Muscle layer of duodenum (tissue), 2 donors: Measurements from ENCODE around the gene GLIPR1.
A peak's percentile ranks its signal among the peaks of the same experiment; 100 is the strongest.
"Not testable (repeated sequence)": the region's sequence is repeated elsewhere in the genome, so short reads cannot be mapped to it uniquely, and the experiment has no call there.

ENCODE experiments used
- H3K27ac ChIP-seq: one replicate; pipeline ENCODE4 v1.7.0; 2013; ENCODE audit warnings: mild to moderate bottlenecking, low read length
- H3K27me3 ChIP-seq: one replicate; pipeline ENCODE4 v1.7.0; 2013; ENCODE audit warnings: low read depth, mild to moderate bottlenecking, control low read depth, low read length
- H3K36me3 ChIP-seq, 2 donors: one replicate each; pipeline ENCODE4 v1.7.0; 2013; ENCODE audit warnings: low read length in 2 of 2, control low read depth in 1 of 2, mild to moderate bottlenecking in 1 of 2; ENCODE audit not compliant: insufficient read depth in 2 of 2, control insufficient read depth in 1 of 2
- H3K4me1 ChIP-seq, 2 donors: one replicate each; pipeline ENCODE4 v1.7.0; 2013; ENCODE audit warnings: low read length in 2 of 2, mild to moderate bottlenecking in 2 of 2, control low read depth in 1 of 2, moderate library complexity in 1 of 2; ENCODE audit not compliant: insufficient read depth in 2 of 2, control insufficient read depth in 1 of 2
- H3K4me3 ChIP-seq, 2 donors: one replicate each; pipeline ENCODE4 v1.7.0; 2013; ENCODE audit warnings: low read length in 2 of 2, low read depth in 1 of 2, mild to moderate bottlenecking in 1 of 2
- H3K9me3 ChIP-seq, 2 donors: one replicate each; pipeline ENCODE4 v1.7.0; 2013; ENCODE audit warnings: low read length in 2 of 2, control low read depth in 1 of 2, mild to moderate bottlenecking in 1 of 2; ENCODE audit not compliant: control insufficient read depth in 1 of 2
- donor health status: healthy.

Gene GLIPR1

GRCh38 chr12:75477137-75477536 lies 3.4 kb upstream of the GLIPR1 start:
- no peak overlapping the region for H3K4me3 ChIP-seq
- H3K4me1 ChIP-seq = peaks cover 0 to 3% of the 10 kb centered on the region in 2 donors
- no peak overlapping the region for H3K27ac ChIP-seq
- H3K27me3 ChIP-seq = no peaks in the 10 kb centered on the region
- H3K9me3 ChIP-seq = no peaks in the 10 kb centered on the region
- peaks cover 0 to 4% of the 10 kb centered on the region in 2 donors for H3K36me3 ChIP-seq

GRCh38 chr12:75478116-75478794 lies 2.3 kb upstream of the GLIPR1 start:
- Histone ChIP-seq H3K36me3 (peaks cover 0 to 4% of the 10 kb centered on the region in 2 donors), H3K4me3 (no peak overlapping the region), H3K27me3 (no peaks in the 10 kb centered on the region), H3K9me3 (no peaks in the 10 kb centered on the region), H3K27ac (no peak overlapping the region), H3K4me1 (peaks cover 2 to 6% of the 10 kb centered on the region in 2 donors)

- no peaks in the 10 kb centered on the region for H3K27me3 ChIP-seq
- H3K9me3 ChIP-seq = no peaks in the 10 kb centered on the region
- H3K27ac ChIP-seq = peak overlapping the region; percentile 84
- H3K4me1 ChIP-seq = peaks cover 5 to 16% of the 10 kb centered on the region in 2 donors
- H3K4me3 ChIP-seq = peak overlapping the region; percentile 71 to 76
- H3K36me3 ChIP-seq = peaks cover 0 to 4% of the 10 kb centered on the region in 2 donors
Measured at GRCh38 chr12:75479963-75480461, 543 bp upstream of the GLIPR1 start.

GRCh38 chr12:75481013-75481705 lies 604 bp downstream of the GLIPR1 start:
- H3K36me3 ChIP-seq = peaks cover 0 to 4% of the 10 kb centered on the region in 2 donors
- H3K4me3 ChIP-seq = peak overlapping the region; percentile 71 to 76
- no peaks in the 10 kb centered on the region for H3K27me3 ChIP-seq
- H3K4me1 ChIP-seq = peaks cover 5 to 16% of the 10 kb centered on the region in 2 donors
- peak overlapping the region; percentile 84 for H3K27ac ChIP-seq
- H3K9me3 ChIP-seq = no peaks in the 10 kb centered on the region

GRCh38 chr12:75481774-75482173 lies 1.2 kb downstream of the GLIPR1 start:
- Histone ChIP-seq H3K9me3 (no peaks in the 10 kb centered on the region), H3K4me1 (peaks cover 5 to 16% of the 10 kb centered on the region in 2 donors), H3K4me3 (peak overlapping the region; percentile 71 to 76), H3K27me3 (no peaks in the 10 kb centered on the region), H3K27ac (peak overlapping the region; percentile 84), H3K36me3 (peaks cover 0 to 4% of the 10 kb centered on the region in 2 donors)

- peaks cover 5 to 16% of the 10 kb centered on the region in 2 donors for H3K4me1 ChIP-seq
- H3K9me3 ChIP-seq = no peaks in the 10 kb centered on the region
- H3K4me3 ChIP-seq = peak overlapping the region; percentile 71 to 76
- H3K27me3 ChIP-seq = no peaks in the 10 kb centered on the region
- H3K27ac ChIP-seq = peak overlapping the region; percentile 84
- peaks cover 0 to 4% of the 10 kb centered on the region in 2 donors for H3K36me3 ChIP-seq
Measured at GRCh38 chr12:75482646-75483045, 2.1 kb downstream of the GLIPR1 start.

GRCh38 chr12:75483431-75483830 lies 2.9 kb downstream of the GLIPR1 start:
- Histone ChIP-seq H3K36me3 (peaks cover 0 to 4% of the 10 kb centered on the region in 2 donors), H3K27me3 (no peaks in the 10 kb centered on the region), H3K4me3 (peak overlapping the region; percentile 71 to 76), H3K4me1 (peaks cover 5 to 16% of the 10 kb centered on the region in 2 donors), H3K27ac (peak overlapping the region; percentile 84), H3K9me3 (no peaks in the 10 kb centered on the region)

GRCh38 chr12:75484450-75484849 lies 3.9 kb downstream of the GLIPR1 start:
- peaks cover 5 to 21% of the 10 kb centered on the region in 2 donors for H3K4me1 ChIP-seq
- H3K4me3 ChIP-seq, H3K27ac ChIP-seq, H3K9me3 ChIP-seq, H3K36me3 ChIP-seq, H3K27me3 ChIP-seq: not testable (repeated sequence)

GRCh38 chr12:75487308-75487707 lies 6.8 kb downstream of the GLIPR1 start:
- Histone ChIP-seq H3K27me3 (no peaks in the 10 kb centered on the region), H3K4me3 (no peak overlapping the region), H3K36me3 (no peaks in the 10 kb centered on the region), H3K27ac (no peak overlapping the region), H3K4me1 (peaks cover 5 to 18% of the 10 kb centered on the region in 2 donors), H3K9me3 (no peaks in the 10 kb centered on the region)

- H3K27ac ChIP-seq = no peak overlapping the region
- peaks cover 0 to 6% of the 10 kb centered on the region in 2 donors for H3K36me3 ChIP-seq
- H3K4me1 ChIP-seq = peaks cover 0 to 12% of the 10 kb centered on the region in 2 donors
- H3K4me3 ChIP-seq = no peak overlapping the region
- H3K27me3 ChIP-seq = no peaks in the 10 kb centered on the region
- no peaks in the 10 kb centered on the region for H3K9me3 ChIP-seq
Measured at GRCh38 chr12:75488553-75488952, 8.0 kb downstream of the GLIPR1 start.

- Histone ChIP-seq H3K27me3 (no peaks in the 10 kb centered on the region), H3K27ac (no peak overlapping the region), H3K4me3 (no peak overlapping the region), H3K36me3 (peaks cover 0 to 8% of the 10 kb centered on the region in 2 donors), H3K9me3 (no peaks in the 10 kb centered on the region), H3K4me1 (peaks cover 0 to 9% of the 10 kb centered on the region in 2 donors)
Measured at GRCh38 chr12:75489187-75489586, 8.6 kb downstream of the GLIPR1 start.
